GM19395 (cell line): ENCODE data around the gene OBSCN.

Experiments used
- ATAC-seq: cut with Tn5 transposase; IDR thresholded peaks from one replicate; pipeline ENCODE4 v1.9.1; 2021; ENCODE audit warnings: mild to moderate bottlenecking, moderate library complexity; ENCODE audit not compliant: unreplicated experiment

OBSCN gene

DNA sequence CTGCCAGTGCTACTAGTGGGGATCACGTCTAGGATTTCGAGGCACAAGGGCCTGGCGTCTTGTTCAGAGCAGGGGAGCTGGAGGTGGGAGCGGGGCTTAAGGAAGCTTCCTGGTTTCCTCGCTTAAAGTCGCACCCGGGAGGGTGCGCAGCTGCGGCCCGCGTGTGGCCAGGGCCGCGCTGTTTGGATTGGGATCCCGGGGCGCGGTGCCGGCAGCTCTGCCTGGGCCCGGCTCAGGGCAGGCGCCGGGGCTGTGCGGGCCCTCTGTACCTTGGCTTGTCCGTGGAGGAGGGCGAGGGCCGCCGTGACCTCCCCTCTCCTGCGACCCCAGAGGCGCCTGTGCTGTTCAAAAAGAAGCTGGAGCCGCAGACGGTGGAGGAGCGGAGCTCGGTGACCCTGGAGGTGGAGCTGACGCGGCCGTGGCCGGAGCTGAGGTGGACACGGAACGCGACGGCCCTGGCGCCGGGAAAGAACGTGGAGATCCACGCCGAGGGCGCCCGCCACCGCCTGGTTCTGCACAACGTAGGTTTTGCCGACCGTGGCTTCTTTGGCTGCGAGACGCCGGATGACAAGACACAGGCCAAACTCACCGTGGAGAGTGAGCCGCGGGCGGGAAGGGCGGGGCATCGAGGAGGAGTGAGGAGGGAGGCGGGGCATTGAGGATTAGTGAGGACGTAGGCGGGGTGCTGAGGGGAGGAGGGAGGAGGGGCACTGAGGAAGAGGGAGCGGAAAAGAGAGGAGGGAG is 67.8 kb downstream of the OBSCN start:
- ATAC-seq = peak; percentile 86

DNA sequence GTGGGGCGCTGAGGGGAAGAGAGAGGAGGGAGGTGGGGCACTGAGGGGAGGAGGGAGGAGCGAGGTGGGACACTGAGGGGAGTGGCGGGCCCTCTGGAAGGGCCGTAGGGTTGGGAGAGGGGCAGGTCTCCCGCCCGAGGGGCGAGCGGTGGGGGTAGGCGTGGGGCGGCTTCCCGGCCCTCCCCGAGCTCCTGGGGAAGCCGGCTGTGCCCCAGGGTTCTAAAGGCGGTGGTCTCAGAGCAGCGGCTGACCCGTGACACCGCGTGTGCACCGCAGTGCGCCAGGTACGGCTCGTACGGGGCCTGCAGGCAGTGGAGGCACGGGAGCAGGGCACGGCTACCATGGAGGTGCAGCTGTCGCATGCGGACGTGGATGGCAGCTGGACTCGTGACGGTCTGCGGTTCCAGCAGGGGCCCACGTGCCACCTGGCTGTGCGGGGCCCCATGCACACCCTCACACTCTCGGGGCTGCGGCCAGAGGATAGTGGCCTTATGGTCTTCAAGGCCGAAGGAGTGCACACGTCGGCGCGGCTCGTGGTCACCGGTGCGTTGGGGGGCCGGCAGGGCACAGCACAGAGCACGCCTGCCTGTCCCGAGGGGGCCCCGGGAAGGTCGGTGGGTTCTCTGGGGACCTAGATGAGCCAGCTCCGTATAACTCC is 68.5 kb downstream of the OBSCN start:
- peak; percentile 30 for ATAC-seq

DNA sequence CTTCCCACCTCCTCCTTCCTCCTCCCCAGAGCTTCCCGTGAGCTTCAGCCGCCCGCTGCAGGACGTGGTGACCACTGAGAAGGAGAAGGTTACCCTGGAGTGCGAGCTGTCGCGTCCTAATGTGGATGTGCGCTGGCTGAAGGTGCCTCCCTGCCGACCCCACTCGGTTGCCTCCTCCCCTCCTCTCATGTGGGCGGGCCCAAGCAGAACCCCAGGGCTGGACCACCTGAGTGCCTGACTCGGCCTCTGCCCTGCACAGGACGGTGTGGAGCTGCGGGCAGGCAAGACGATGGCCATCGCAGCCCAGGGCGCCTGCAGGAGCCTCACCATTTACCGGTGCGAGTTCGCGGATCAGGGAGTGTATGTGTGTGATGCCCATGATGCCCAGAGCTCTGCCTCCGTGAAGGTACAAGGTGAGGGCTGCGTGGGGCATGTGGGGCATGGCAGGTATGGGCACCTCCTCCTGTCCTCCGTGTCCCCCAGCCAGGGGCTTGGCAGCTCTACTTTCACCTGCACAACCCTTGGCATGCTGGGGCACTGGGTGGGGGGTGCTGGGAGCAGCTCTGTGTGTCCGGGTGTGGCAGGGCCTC is 69.2 kb downstream of the OBSCN start:
- ATAC-seq = no peak

DNA sequence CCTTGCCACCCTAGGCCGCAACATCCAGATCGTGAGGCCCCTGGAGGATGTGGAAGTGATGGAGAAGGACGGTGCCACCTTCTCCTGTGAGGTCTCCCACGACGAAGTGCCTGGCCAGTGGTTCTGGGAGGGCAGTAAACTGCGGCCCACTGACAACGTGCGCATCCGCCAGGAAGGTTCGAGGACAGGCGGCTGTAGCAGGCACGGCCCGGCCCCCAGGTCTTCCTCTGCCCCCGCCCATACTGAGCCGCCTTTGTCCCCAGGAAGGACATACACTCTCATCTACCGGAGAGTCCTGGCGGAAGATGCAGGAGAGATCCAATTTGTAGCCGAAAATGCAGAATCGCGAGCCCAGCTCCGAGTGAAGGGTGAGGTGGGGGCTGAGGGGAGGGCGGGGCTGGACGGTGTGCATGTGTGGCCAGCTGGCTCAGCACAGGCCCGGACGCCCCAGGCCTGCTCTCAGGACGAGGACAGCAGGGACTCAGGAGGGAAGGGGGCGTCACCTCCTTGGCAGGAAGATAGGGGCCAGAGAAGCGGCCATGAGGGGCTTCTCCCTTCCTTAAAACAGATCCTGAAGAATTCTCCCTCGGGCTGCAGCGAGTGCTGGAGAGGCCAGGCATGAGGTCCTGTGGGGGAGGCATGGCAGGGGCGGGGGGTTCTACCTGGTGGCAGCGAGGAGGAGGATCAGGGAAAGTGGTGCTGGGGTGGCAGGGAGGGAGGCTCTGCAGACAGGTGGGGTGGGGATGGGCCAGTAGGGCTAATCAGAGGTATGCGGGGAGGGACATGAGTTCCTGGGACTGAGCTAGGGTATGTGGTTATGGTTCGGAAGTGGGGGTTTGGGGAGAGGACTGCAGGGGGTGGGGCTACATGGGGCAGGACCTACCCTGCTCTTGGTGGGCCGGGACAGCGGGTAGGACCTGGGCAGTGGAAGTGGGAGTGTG is 69.9 kb downstream of the OBSCN start:
- ATAC-seq = no peak

DNA sequence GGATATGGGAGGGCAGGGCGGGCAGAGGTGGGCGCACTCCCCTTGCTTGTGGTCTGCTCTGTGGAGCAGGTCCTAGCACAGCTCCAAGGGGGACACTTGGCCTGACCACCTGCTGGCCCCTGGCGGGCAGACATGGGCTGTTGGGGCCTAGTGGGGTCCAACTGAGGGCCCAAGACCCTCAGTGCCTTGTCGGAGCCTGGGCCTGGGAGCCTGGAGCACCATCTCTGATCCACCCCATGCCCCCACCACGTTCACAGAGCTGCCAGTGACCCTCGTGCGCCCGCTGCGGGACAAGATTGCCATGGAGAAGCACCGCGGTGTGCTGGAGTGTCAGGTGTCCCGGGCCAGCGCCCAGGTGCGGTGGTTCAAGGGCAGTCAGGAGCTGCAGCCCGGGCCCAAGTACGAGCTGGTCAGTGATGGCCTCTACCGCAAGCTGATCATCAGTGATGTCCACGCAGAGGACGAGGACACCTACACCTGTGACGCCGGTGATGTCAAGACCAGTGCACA is 70.6 kb downstream of the OBSCN start:
- ATAC-seq = no peak

DNA sequence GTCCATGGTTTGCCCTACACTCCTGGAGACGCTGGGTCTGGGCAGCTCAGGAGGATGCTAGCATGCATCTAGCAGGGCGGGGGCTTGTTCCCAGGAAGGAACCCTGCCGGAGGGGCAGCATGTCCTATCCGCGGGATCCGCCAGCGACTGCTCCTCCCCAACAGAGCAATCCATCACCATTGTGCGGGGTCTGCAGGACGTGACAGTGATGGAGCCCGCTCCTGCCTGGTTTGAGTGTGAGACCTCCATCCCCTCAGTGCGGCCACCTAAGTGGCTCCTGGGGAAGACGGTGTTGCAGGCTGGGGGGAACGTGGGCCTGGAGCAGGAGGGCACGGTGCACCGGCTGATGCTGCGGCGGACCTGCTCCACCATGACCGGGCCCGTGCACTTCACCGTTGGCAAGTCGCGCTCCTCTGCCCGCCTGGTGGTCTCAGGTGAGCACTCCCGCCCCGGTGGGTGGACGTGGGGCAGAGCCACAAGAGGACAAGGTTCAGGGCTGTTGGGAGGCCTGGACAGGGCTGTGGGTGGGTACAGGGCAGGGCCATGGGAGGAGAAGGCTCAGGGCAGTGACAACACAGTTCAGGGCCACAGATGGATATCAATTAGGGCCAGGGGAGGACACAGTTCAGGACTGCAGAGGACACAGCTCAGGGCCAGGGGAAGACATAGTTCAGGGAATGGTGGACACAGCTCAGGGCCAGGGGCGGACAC is 71.3 kb downstream of the OBSCN start:
- ATAC-seq = no peak

DNA sequence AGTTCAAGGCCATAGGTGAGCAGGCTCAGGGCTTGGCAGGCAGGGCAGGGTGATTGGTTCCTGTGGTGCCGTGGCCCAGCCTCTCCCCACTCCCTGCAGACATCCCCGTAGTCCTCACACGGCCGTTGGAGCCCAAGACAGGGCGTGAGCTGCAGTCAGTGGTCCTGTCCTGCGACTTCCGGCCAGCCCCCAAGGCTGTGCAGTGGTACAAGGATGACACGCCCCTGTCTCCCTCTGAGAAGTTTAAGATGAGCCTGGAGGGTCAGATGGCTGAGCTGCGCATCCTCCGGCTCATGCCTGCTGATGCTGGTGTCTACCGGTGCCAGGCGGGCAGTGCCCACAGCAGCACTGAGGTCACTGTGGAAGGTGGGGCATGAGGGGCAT is 71.9 kb downstream of the OBSCN start:
- ATAC-seq = no peak

DNA sequence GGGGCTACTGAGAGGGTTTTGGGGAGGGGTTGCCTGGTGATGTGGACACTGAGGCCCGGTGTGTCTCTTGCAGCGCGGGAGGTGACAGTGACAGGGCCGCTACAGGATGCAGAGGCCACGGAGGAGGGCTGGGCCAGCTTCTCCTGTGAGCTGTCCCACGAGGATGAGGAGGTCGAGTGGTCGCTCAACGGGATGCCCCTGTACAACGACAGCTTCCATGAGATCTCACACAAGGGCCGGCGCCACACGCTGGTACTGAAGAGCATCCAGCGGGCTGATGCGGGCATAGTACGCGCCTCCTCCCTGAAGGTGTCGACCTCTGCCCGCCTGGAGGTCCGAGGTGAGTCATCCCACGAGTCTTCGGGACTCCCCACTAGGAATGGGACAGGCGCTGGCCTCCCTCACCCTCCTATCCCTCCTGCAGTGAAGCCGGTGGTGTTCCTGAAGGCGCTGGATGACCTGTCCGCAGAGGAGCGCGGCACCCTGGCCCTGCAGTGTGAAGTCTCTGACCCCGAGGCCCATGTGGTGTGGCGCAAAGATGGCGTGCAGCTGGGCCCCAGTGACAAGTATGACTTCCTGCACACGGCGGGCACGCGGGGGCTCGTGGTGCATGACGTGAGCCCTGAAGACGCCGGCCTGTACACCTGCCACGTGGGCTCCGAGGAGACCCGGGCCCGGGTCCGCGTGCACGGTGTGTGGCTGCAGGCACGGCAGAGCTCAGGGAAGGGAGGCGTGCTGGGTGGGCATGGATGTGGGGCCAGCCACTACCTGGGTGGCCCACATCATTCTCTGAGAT is 72.5 kb downstream of the OBSCN start:
- ATAC-seq = no peak

DNA sequence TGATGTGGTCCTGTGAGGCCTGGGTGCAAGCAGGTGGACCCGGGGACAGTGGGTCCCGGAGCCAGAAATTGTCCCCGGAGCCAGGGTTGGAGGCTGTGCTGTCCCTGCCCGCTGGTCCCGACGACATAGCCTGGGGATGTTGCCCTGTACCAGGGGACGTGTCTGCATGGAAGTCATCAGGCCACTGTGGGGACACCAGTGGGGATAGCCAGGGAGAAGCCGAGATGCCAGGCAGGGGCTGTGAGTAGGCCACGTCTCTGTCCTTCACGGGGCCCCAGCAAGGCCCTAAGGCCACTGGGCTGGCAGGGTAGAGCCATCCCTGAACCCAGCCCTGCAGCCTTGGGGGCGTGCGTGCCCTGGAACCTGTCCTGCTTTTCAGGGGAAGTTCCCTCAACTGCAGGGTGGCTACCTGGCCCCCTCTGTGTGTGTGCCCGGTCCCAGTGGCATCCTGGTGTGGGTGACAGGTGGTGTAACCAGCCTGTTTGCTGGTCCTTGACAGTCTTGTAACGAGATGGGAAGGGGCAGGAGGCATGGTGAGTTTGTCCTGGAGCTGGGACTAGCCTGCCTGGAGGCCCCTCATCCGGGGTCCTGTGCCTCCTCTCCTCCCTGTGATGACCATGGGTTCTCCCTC is 73.2 kb downstream of the OBSCN start:
- no peak for ATAC-seq

DNA sequence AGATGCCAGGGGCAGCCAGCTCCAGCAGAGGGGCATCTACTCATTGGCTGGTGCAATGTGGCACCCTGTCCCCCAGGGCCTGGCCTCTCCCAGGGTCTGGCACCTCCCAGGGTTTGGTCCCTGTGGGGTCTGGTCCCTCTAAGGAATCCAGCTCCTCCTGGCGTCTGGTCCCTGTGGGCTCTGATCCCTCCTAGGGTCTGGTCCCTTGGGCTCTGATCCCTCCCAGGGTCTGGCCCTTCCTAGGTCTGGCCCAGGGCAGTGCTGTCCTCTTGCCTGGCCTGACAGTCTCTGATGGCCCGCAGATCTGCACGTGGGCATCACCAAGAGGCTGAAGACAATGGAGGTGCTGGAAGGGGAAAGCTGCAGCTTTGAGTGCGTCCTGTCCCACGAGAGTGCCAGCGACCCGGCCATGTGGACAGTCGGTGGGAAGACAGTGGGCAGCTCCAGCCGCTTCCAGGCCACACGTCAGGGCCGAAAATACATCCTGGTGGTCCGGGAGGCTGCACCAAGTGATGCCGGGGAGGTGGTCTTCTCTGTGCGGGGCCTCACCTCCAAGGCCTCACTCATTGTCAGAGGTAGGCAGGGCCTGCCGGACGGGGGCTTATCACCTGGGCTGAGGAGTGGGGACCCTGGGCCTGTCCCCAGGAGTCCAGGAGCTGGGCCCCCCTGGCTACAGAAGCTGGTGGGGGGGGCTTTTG is 73.9 kb downstream of the OBSCN start:
- no peak for ATAC-seq

DNA sequence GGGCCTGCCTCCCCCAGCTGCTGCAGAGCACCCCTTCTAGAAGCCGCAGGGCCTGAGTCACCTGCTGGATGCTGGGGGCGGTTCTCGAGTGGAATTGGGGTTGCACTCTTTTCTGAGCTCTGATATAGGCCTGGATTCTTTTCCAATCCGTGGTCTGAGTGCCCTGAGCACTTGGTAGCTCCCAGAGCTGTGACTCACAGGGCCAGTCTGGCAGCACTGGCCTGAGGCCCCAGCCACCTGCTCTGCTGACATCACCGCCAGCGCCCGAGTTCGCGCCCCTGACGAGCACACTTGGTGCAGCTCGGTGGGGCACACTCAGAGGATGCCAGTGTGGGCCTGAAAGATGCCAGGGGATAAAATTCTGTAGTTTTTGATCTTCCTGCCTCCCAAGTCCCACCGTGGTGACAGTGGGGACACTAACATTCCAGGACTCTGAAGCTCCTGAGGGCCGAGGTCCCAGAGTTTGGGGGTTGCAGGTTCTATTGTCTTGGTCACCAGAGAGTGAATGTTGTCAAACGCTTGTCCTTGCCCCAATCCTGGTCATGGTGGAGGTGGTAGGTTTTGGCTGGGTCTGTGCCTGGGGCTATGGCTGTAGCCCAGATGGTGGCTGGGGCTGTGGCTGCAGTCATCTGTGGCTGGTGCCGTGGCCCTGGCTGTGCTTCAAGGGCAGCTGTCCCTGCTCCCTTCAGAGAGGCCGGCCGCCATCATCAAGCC is 74.6 kb downstream of the OBSCN start:
- ATAC-seq = no peak

DNA sequence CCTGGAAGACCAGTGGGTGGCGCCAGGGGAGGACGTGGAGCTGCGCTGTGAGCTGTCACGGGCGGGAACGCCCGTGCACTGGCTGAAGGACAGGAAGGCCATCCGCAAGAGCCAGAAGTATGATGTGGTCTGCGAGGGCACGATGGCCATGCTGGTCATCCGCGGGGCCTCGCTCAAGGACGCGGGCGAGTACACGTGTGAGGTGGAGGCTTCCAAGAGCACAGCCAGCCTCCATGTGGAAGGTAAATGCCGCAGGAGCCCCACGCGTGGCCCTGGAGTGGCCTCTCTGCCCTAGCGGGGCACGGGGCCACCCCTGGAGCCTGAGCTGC is 75.2 kb downstream of the OBSCN start:
- no peak for ATAC-seq

DNA sequence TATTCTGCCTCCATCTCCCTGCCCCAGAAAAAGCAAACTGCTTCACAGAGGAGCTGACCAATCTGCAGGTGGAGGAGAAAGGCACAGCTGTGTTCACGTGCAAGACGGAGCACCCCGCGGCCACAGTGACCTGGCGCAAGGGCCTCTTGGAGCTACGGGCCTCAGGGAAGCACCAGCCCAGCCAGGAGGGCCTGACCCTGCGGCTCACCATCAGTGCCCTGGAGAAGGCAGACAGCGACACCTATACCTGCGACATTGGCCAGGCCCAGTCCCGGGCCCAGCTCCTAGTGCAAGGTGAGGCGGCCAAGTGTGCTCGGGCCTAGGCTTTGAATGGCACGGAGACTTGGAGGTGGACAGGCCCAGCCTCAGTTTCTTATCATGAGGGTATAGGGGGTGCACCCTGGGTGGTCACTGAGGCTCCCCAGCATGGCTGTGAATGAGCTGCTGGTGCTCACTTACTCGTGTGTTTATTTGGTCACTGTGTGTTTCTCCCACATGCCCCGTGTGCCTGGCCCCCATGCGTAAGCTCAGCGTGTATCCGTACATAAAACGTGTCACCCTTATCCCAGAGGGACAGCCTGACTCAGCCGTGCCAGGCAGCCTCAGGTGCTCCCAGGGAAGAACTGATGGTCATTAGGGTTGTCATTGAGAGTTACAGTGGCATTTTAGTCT is 75.8 kb downstream of the OBSCN start:
- no peak for ATAC-seq

DNA sequence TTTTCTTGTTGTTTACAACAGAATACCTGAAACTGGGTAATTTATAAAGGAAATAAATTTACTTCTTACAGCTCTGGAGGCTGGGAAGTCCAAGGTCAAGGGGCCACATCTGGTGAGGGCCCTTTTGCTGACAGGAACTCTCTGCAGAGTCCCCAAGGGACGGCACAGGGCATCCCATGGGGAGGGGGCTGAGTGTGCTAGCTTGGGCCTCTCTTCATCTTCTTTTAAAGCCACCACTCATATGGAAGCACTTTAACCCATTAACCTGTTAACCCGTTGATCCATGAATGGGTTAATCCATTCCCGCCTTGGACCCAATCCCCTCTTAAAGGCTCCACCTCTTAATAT is 76.3 kb downstream of the OBSCN start:
- no peak for ATAC-seq

DNA sequence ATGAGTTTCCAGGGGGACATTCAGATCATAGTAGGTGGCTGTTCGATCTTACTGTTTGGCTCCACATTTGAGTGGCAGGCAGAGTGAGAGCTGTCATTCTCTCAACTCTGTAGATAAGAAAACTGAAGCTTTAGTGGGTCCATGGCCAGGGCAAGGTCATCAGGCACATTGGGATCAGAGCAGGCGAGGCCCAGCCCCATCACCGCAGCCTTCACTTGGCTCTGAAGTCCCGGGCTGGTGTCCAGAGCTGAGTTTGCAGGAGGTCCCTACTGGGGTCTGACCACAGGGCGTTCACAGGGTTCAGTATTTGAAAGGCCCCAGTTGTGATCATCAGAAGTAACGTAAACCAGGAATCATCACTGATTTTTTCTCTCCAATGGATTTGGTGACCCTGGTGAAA is 76.7 kb downstream of the OBSCN start:
- ATAC-seq = no peak

DNA sequence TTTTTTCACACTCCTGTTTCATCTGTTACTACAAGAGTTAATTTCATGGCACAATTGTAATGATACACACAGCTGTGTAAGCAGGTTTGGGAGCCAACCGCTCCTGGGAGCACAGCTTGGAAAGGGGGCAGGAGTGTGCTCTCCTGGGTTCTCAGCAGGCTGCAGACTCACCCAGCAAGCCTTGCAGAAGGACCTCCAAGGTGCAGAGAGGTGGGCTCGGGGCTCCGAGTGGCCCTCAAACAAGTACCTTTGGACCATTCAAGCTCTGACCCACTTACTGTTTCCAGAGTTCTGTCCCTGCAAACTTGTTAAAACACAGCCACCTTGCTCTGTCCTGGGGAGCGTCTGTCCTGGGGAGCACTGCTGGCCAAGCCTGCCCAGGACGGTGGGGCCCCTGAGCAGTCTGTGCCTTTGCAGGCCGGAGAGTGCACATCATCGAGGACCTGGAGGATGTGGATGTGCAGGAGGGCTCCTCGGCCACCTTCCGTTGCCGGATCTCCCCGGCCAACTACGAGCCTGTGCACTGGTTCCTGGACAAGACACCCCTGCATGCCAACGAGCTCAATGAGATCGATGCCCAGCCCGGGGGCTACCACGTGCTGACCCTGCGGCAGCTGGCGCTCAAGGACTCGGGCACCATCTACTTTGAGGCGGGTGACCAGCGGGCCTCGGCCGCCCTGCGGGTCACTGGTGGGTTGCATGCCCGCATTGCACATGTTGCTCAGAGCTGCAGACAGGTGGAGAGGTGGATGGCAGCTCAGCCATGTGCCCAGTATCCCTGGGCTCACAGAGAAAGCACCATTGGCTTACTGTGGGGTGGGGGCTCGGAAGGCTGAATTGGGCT is 78.0 kb downstream of the OBSCN start:
- no peak for ATAC-seq
